Central memory CD4-positive, alpha-beta T cell (primary cell): ENCODE results near the gene BFSP2.
"Not testable (repeated sequence)": the region's sequence is repeated elsewhere in the genome, so short reads cannot be mapped to it uniquely, and the experiment has no call there.

Source experiments
- DNase-seq: peaks from one replicate; pipeline ENCODE4 v3.0.0; 2022

Gene BFSP2

DNA sequence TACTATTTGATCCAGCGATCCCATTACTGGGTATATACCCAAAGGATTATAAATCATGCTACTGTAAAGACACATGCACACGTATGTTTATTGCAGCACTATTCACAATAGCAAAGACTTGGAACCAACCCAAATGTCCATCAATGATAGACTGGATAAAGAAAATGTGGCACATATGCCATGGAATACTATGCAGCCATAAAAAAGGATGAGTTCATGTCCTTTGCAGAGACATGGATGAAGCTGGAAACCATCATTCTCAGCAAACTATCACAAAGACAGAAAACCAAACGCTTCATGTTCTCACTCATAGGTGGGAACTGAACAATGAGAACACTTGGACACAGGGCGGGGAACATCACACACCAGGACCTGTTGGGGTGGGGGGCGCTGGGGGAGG is 82.6 kb downstream of the BFSP2 start:
- DNase-seq = not testable (repeated sequence)

DNA sequence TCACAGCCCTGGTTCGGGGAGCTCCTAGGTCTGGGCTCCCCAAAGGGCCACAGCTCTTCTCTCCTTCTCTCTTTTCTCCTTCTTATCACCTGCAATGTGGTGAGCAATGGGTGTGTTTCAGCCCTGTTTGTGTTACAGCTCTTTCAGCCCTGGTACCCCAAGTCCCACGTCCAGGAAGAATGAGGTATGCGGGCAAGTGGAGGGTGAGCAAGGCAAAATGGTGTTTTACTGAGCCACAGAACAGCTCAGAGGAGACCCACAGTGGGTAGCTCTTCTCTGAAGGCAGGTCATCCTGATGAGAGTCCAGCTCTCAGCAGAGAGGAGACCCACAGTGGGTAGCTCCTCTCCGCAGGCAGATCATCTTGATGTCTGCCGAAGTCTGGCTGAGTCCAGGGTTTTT is 86.8 kb downstream of the BFSP2 start:
- DNase-seq = no peak

DNA sequence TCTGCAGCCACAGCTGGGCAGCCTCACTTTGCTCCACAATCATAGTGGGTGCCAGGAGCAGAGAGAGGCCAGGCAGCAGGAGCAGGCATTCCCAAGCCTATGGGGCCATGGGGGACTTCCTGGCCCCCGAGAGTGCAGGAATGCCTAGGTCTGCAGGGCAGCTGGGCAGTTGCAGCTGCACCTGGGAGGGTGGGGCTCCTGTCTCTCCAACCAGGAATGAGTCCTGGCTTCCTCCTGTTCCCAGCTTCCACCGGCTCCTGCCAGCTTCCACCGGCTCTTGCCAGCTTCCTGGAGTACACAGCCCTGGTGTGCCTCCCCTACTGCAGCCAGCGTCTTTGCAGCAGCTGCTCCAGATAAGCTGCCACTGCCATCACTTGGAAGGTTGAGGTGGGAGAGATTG is 87.3 kb downstream of the BFSP2 start:
- no peak for DNase-seq

DNA sequence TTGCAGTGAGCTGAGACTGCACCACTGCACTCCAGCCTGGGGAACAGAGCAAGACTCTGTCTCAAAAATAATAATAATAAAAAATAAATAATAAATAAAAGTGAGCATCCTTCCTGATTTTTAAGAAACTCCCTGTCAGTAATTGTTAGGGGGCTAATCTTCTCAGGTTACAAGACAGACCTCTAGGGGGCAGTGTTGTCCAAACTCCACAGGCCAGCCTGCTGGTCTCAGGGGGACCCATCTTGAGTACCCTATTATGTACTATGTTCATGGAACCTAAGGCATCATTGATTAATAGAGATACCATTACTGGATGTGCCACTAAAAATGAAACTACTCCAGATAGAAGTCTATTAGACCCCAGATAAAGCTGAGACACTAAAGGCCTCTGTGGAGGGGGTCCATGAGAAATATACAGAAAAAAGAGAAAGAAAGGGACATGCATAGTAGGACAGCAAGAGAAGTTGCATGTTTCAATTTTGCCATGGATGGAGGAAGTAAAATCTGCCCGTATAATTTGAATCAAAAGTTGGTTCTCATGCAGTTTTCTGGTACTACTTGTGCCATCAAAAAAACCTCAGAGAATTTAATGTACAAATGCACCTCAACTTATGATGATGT is 88.2 kb downstream of the BFSP2 start:
- peak; percentile 41 for DNase-seq

DNA sequence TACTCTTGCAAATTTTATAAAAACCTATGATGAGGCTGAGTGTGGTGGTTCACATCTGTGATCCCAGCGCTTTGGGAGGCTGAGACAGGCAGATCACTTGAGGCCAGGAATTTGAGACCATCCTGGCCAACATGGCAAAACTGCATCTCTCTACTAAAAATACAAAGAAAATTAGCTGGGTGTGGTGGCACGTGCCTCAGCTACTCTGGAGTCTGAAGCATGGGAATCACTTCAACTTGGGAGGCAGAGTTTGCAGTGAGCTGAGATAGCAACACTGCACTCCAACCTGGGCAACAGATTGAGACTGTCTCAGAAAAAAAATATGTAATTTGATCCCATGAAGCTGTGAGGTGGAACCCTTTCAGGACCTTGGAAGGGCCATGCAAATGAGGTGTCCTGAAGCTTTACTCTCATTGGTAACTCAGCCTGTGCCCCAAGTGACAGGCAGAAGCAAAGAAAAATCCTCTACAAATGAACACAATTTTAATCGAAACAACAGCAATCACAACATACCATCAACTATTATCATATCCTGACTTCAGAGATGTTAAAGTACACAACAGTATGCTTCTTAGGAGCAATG is 89.0 kb downstream of the BFSP2 start:
- no peak for DNase-seq

DNA sequence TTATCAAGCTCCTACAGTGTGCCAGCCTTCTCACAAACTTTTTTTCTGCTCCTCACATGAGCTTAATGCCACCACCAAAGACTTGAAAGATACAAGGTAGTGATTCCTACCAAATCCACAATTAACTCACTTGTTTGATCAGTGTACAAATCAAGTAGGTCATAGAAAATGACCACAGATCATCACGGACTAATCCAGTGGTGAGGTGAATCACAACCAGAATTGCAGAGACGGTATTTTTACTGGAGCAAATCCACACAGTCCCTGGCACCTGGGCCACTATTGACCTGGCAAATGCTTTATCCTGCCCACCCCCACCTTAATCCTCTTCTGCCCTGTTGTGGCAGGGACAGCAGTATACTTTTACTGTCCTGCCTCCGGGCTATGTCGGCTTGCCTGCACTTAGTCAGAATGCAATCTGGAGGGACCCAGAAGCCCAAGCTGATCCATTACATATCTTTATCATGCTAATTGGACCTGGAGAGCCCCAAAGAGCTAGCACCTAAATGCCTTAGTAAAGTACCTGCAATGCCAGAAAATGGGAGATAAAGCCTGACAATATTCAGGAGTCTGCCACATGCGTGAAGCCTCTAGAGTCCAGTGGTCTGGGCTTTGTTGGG is 89.7 kb downstream of the BFSP2 start:
- no peak for DNase-seq

DNA sequence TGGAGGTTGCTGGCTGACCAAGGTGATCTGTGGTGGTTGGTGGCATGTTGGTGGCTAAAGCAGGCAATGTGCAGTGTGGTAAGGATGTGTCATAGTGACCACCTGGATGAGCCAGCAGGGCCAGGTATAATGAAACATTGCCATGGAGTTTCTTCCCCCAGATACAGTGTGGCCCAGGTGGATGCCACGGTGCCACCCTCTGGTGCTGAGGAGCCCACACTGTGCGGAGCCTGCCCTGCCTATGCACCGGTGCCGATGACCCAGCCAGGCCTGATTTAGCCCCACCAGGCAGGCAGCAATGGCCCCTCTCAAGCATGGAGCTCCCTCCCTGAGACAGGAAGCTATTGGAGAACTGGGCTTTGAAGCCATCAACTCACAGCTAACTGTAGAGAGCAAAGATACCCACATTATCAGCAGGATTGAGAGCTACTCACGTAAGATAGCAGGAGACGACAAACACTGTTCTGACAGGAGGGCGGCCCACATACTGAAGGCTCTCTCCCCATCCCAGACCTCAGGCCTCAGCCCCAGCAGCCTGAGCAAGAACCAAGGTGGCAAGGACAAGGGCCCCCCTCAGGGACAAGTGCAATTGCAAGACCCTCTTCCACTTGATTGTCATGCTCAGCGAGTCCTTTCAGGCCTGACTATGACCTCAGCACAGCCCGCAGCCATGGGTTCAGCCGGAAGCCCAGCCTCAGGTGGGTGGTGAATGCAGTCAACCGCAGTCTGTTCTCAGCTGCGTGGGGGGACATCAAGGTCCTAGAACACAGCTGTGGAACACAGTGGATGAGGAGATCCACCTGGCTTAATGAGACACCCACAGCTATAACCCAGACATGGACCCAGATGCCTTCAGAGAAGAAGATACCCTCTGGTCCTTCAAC is 90.9 kb downstream of the BFSP2 start:
- peak; percentile 40 for DNase-seq

DNA sequence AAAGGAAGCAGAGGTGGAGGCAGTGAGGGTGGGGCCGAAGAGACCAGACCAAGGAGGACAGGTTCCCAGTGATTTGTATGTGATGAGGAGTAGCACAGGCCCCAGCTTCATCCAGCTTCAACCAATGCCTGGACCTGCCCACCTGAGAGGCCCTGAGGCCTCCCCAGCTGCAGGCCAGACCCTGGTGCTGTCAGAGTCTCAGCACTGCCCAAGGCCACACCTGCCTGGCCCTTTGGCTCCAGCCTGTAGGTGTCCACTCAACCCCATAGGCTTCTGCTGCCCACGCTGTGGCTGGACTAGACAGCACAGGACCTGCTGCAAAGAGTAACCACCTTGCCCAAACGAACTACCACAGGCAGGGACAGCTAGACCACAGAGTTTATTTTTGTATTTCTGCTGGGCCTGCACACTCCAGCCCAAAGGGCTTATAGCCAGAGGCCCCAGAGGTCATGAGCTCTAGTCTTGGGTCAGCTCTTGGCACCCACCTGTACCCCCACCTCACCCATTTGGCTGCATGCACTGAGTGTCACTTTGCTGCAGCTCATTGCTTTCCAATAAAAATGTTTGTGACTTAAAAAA is 91.7 kb downstream of the BFSP2 start:
- DNase-seq = no peak

DNA sequence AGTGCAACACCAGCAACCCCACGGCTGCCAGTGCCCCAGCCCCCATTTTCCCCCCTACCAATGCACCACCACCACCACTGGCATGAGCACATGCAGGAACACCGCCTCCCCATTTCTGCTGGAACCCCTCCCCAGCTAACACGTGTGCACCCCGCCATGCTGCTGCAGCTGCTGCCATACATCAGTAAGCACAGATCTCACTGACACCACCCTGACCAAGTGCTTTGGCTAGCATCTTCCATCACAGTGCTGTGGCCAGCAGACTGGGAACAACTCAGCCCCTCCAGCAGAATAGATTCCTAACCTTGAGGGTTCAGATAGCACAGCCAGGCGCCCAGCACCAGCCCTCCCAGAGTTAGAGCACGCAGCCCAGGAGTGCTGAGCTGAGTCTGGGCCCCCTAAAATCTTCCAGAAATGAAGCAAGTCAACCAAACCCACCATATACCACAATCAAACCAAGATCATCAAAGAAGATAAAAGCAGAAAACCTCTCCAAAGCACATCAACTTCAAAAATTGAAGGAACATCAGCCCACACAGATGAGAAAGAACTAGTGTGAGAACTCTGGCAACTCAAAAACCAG is 92.4 kb downstream of the BFSP2 start:
- DNase-seq = no peak

DNA sequence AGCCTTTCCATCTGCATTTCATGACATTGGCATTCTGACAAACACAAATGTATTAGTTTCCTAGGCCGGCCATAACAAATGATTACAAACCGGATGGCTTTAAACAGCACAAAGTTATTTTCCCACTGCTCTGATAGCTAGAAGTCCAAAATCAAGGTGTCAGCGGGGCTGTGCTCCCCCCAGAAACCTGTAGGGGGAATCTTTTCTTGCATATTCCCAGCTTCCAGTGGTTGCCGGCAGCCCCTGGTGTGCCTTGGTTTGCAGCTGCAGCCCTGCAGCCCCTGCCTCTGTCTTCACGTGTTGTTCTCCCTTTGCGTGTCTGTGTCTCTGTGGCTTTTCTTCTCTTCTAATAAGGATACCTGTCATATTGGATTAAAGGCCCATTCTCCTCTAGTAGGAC is 94.6 kb downstream of the BFSP2 start:
- DNase-seq = no peak

DNA sequence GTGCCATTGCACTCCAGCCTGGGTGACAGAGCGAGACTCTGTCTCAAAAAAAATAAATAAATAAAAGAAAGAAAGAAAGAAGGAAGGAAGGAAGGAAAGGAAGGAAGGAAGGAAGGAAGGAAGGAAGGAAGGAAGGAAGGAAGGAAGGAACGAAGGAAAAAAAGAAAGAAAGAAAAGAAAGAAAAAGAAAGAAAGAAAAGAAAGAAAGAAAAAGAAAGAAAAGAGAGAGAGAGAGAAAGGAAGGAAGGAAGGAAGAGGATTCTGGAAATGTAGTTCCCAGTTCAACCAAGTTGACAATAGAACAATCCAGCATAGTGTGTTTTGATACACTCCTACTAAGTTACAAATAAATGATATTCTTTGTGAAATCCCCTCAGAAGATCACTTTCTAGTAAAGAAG is 102.7 kb downstream of the BFSP2 start:
- DNase-seq = not testable (repeated sequence)

DNA sequence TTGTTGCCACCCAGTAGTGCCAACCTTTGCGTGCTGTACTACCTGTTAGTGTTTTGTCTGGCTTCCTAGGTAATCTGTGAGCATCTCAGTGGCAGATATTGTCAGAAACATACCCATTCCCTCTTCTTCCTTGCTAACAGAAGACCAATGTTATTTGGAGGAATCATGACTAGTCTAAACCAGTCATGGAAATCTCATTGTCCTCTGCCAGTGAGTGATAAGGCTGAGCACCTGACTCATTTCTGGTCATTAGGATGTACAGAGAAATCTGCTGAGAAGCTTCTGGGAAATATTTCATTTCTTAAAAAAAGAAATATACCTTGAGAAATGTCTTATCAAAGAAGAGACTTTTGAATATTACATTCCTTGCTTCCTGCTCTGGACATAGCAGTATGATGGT is 103.6 kb downstream of the BFSP2 start:
- DNase-seq = no peak

DNA sequence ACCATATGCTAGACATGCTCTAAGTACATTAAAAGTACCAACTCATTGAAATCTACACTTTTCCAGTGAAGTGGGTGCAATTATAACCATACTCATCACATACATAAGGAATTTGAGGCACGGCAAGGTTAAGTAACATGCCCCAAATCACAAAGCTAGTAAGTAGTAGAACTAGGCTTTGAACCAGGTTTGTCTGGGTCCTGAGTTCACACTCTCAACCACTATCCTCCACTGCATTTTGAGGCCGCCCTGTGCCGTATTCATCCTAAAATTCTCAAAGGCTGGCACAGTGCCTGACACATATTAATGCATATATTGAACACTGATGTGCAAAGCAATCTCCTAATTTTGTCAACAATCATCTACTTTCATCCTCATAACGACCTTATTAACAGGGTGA is 104.9 kb downstream of the BFSP2 start:
- DNase-seq = no peak

DNA sequence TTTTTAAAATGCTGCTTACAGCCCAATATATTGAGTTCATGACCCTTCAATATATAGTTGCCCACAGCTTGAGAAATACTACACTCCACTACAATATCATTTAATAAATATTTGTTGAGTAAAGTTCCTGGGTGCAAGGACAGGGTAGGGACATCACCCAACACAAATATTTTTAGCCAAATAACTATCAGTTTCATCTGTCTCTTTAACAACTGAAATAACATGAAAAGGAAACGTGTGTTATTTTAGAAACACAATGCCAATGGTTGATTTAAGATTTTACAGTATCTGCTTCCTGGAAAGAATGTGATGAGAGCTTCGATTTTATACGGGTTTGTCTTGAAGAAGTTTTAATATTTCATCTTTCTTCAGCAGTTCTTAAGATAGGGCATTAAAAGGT is 106.0 kb downstream of the BFSP2 start:
- no peak for DNase-seq

DNA sequence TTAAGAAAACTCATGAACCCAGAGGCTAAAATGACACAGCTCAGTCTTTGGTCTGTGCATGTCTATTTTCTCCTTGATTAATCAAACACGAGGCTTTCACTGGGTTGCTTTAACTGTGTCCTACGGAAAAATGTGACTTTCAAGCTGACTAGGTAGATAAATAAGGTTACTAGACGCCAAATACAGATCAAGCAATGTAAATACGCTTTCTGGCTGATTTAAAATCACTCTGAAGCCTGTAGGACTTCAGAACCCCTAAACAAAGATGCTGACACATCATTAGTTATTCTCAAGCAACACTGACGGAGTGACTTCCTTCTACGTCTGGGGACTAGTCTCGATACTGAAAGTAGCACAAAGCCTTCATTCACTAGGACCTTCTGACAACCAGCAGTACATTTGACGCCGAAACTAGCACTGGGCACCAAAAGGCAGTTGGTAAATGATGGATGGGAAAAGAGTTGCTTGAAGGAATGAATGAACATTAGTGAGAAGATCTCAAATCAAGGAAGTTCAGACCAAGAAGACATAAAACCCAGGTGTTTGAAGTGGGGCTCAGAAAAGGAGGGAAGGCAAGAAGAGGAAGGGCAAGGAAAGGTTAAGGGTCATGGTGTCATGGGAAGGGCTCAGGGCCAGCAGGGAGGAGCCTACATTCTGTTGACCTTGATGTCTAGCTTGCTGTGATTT is 106.5 kb downstream of the BFSP2 start:
- DNase-seq = peak; percentile 40

DNA sequence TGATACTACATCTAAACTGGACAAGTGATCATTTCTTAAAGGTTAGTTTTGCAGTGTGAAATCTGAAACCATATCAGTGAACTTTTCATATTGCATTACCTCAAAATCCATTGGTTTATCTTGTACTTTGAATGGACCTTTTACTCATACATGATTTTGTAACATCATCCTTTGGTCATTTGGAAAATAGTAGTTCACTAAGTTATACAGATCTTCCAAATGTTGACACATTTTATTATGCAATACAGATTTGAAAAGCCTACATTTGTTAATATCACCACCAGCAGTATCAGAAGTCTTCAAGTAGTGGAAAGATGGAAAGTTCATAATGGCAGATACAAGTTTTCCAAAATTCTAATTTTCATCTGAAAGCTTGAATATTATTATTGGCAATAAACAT is 109.6 kb downstream of the BFSP2 start:
- no peak for DNase-seq

DNA sequence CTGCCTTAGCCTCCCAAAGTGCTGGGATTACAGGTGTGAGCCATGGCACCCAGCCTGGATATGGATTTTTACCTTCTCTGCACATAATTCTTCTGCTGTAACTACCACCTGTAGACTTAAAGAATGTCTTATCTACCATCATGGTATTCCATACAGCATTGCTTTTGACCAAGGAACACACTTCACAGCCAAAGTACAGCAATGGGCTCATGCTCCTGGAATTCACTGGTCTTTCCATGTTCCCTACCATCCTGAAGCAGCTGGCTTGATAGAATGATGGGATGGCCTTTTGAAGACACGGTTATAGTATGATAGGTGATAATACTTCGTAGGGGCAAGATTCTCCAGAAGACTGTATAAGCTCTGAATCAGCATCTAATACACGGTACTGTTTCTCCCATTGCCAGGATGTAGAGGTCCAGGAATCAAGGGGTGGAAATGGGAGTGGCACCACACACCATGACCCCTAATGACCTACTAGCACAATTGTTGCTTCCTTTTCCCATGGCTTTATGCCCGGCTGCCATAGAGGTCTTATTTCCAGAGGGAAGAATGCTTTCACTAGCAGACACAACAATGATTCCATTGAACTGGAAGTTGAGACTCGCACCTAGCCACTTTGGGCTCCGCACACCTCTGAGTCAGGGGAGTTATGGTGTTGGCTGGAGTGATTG is 112.7 kb downstream of the BFSP2 start:
- no peak for DNase-seq

DNA sequence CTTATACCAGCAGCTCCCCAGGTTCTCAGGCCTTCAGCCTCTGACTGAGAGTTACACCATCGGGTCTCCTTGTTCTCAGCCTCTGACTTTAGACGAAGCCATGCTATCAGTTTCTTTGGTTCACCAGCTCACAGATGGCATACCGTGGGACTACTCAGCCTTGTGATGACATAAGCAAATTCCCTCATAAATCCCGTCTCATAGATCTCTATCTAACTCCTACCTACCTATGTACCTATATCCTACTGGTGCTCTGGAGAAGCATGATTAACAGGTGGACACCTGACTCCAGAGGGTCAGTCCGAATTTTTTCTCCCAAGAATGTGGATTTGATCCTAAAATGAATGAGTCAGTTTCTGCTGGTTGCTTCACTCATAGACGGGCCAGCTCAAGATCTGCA is 114.6 kb downstream of the BFSP2 start:
- DNase-seq = no peak

DNA sequence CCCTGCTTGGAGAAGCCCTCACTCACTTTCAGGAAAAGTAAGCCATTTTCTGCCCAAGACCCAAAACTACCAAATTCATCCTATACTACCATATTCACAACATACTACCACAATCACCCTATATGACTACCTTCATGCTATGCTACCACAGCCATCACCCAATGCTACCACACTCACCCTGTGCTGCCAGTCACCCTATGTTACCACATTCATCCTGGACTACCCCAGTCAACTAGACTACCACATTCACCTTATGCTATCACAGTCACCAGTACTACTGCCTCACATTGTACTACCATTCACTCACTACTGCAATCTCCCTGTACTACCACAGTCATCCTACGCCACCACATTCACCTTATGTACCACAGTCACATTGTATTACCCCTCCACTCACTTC is 115.3 kb downstream of the BFSP2 start:
- DNase-seq = no peak

DNA sequence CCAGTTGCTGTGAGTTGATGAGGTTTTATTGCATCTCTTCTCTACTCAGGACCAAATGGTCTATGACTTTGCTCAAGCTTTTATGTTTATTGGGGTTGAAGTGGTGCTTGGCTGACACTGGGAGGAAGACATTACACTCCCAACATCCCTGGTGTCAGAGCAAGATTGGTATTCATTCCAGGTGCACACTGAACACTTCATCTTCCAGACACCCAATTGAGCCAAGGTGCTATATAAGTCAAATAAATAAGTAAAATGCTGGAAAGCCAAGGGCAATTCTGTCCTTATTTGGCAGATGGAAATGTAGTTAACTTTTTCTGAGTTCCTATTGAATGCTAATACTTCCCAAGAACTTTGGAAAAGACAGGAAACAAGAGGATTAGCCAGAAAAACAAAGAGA is 120.4 kb downstream of the BFSP2 start:
- DNase-seq = no peak

DNA sequence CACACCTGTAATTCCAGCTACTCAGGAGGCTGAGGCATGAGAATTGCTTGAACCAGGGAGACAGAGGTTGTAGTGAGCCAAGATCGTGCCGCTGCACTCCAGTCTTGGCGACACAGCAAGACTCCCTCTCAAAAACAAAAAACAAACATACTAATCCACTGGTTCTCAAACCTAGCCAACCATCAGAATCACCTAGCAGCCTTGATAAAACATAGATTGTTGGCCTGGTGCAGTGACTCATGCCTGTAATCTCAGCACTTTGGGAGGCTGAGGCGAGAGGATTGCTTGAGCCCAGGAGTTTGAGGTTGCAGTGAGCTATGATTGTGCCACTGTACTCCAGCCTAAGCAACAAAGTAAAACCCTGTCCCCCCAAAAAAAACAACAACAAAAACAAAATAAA is 121.1 kb downstream of the BFSP2 start:
- DNase-seq = not testable (repeated sequence)

DNA sequence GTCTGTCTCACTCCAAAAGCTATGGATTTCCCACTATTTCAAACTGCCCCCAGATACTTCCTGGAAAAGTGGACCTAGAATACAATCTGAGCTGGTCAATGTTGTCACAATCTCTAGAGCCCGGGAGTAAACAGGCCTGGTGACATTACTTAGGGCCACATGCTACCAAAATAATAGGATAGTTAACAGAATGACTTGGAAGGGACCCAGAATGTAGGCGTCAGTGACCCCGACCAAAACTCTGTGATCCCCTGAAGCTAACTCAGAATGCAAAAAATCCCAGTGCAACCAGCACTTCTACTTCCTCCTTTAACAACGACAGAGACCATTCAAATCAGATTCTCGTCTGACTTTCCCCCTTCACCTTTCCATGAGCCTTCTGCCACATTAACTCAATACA is 122.1 kb downstream of the BFSP2 start:
- no peak for DNase-seq
